Adrenal gland (tissue), 5 donors: ENCODE results near the gene DNAL1.

Source experiments
- CTCF ChIP-seq, 6 experiments: fragments of 450-650 bp in 4 of 6; fragments of 200-600 bp in 2 of 6; sonication (generic) in 1 of 6; IDR thresholded peaks; 1 replicate in 5 of 6; 2 replicates in 1 of 6; pipeline versions ENCODE4 v1.5.1 to v1.8.0; 2016 to 2021; ENCODE audit warnings: antibody characterized with exemption in 6 of 6, mild to moderate bottlenecking in 2 of 6, moderate library complexity in 1 of 6
- POLR2A ChIP-seq, 2 donors: fragments of 450-650 bp; IDR thresholded peaks; one replicate each; pipeline ENCODE4 v1.6.1; 2017; ENCODE audit warnings: antibody characterized with exemption in 2 of 2, mild to moderate bottlenecking in 2 of 2, moderate library complexity in 1 of 2
- donor health status: DM: no; HTN: no; CAD: no.

GRCh38 chr14:73612339-73613045, 32.3 kb upstream of the DNAL1 start, which contains the start of gene ACOT6:
- TF ChIP-seq CTCF (IDR thresholded peaks at IDR 0.05) (no peak), POLR2A (IDR thresholded peaks at IDR 0.05) (peak in 1 of 2 donors; percentile 55)
